ENCODE data around the gene FLRT2. TPM values are rescaled to one million over a fixed set of nuclear protein-coding genes. Genes with fewer than 3 reads are reported as not detected.

The FLRT2 gene
- total and polyA plus RNA-seq, 2 of the 4 experiments (the other 2 are of a cell fraction) = 10.2 to 13.1 TPM

- ATAC-seq (ENCODE audit: low read depth) = no peak
- BruUV-seq (replicated peaks) = no TSS peak
- no peak overlapping the region; the same call in 1 of the 2 replicates for H3K4me2 ChIP-seq (ENCODE audit: low read depth, low read length)
- H2AK5ac ChIP-seq (ENCODE audit: low read depth, low read length) = no peak overlapping the region
- H4K5ac ChIP-seq (ENCODE audit: low read depth, low read length) = no peak overlapping the region
- H4K91ac ChIP-seq (ENCODE audit: insufficient read depth, low read depth, low read length) = no peak overlapping the region
- no peak for DNase-seq
- H3K9ac ChIP-seq (ENCODE audit: low read depth, low read length) = no peak overlapping the region
- no peaks in the 10 kb centered on the region for H3K36me3 ChIP-seq (ENCODE audit: control insufficient read depth, insufficient read depth, low read length)
- H4K8ac ChIP-seq (ENCODE audit: low read depth in 2 of 2, low read length in 2 of 2) = no peak overlapping the region
- no peak overlapping the region for H2BK15ac ChIP-seq (ENCODE audit: low read depth, low read length)
- H4K20me1 ChIP-seq (ENCODE audit: insufficient read depth, low read length) = no peaks in the 10 kb centered on the region
- H3K18ac ChIP-seq (ENCODE audit: low read depth, low read length) = no peak overlapping the region
- ChIA-PET CTCF (interaction anchor here (1.1 kb wide), 1 partner anchor 10 kb away, joined by 4 read pairs; no protein-coding TSS in a partner anchor), POLR2A (ENCODE audit: unreplicated experiment) (no interaction called here)
- dilution Hi-C loops (cut with HindIII; ENCODE audit: low sequenced_read_pairs, unreplicated experiment) = no loop called here
- in situ Hi-C loops (cut with MboI; ENCODE audit: low sequenced_read_pairs) = no loop called here
- no peak overlapping the region for H2AFZ ChIP-seq (replicated peaks; ENCODE audit: low read length, poor library complexity)
- TF ChIP-seq MAZ (IDR thresholded peaks at IDR 0.05; ENCODE audit: borderline replicate concordance, low read depth, low read length) (no peak), NFE2L2 (IDR thresholded peaks at IDR 0.05; ENCODE audit: low read depth, low read length) (no peak), CHD1 (IDR thresholded peaks at IDR 0.05; ENCODE audit: low read depth, low read length) (no peak), SMC3 (IDR thresholded peaks at IDR 0.05; ENCODE audit: low read depth, low read length) (no peak), CEBPB (IDR thresholded peaks at IDR 0.05; ENCODE audit: low read depth, low read length) (no peak), ELK1 (IDR thresholded peaks at IDR 0.05; ENCODE audit: borderline replicate concordance, low read depth, low read length) (no peak), POLR2A (IDR thresholded peaks at IDR 0.05; ENCODE audit: low read depth, low read length) (no peak), BHLHE40 (IDR thresholded peaks at IDR 0.05; ENCODE audit: low read depth, low read length) (no peak)
- H2BK5ac ChIP-seq (ENCODE audit: low read depth, low read length, poor library complexity, severe bottlenecking) = no peak overlapping the region
- H2BK120ac ChIP-seq (ENCODE audit: low read depth, low read length) = no peak overlapping the region
- H3K9me3 ChIP-seq (ENCODE audit: control insufficient read depth, insufficient read depth, low read length) = no peaks in the 10 kb centered on the region
- H3K14ac ChIP-seq (replicated peaks; ENCODE audit: low read depth, low read length) = no peak overlapping the region
- no peak overlapping the region for H3K27ac ChIP-seq (ENCODE audit: insufficient read depth, low read length)
- H3K4ac ChIP-seq (ENCODE audit: low read depth, low read length) = no peak overlapping the region
- no peaks in the 10 kb centered on the region for H3K9me1 ChIP-seq (ENCODE audit: insufficient read depth, low read length)
- H3K79me1 ChIP-seq (ENCODE audit: low read depth in 1 of 2, low read length in 2 of 2) = no peaks in the 10 kb centered on the region
- H3K56ac ChIP-seq (ENCODE audit: extremely low read depth, insufficient read depth, low read length) = no peak overlapping the region
- 0% methylated on average over 2 of the region's 9 CpGs; no CpG with 5 or more reads in 1 of the 2 experiments for WGBS, 2 experiments (ENCODE audit: extremely low coverage in 2 of 2, insufficient read length in 1 of 2)
- H3K27me3 ChIP-seq (ENCODE audit: control insufficient read depth, insufficient read depth, low read length) = no peaks in the 10 kb centered on the region
- H2AK9ac ChIP-seq (replicated peaks; ENCODE audit: low read depth, low read length, poor library complexity) = no peak overlapping the region
- H3K4me1 ChIP-seq (ENCODE audit: control insufficient read depth, insufficient read depth, low read length) = no peaks in the 10 kb centered on the region
- no peak overlapping the region for H3K23ac ChIP-seq (ENCODE audit: low read depth, low read length)
- no peak overlapping the region for H2BK20ac ChIP-seq (ENCODE audit: low read depth, low read length)
- intact Hi-C loops (cut with micrococcal nuclease) = no loop called here
- H3K4me3 ChIP-seq (ENCODE audit: insufficient read depth, low read depth, low read length) = no peak overlapping the region
These were observed 132.2 kb downstream of the FLRT2 start for GRCh38 chr14:85662096-85662495.
